WERI-Rb-1 (cell line): ENCODE measurements around the gene TRIP13.

Experiments
- DNase-seq: peaks from one replicate; pipeline ENCODE4 v3.0.0-alpha.2; 2020
- H3K27ac ChIP-seq: fragments of 250-450 bp; sonication (Bioruptor Pico); 2 replicates; pipeline ENCODE4 v1.5.1; 2020; ENCODE audit warnings: mild to moderate bottlenecking, moderate library complexity
- H3K27me3 ChIP-seq: fragments of 250-450 bp; sonication (Bioruptor Pico); 2 replicates; pipeline ENCODE4 v1.5.1; 2021; ENCODE audit warnings: mild to moderate bottlenecking, low read depth, moderate library complexity; ENCODE audit not compliant: insufficient read depth, severe bottlenecking
- H3K36me3 ChIP-seq: fragments of 250-450 bp; sonication (Bioruptor Pico); 2 replicates; pipeline ENCODE4 v1.5.1; 2020; ENCODE audit warnings: mild to moderate bottlenecking, moderate library complexity
- H3K4me3 ChIP-seq: 2 replicates; pipeline ENCODE4 v1.5.1; 2011; ENCODE audit warnings: low read depth, mild to moderate bottlenecking, control low read depth, low read length
- H3K9me3 ChIP-seq: fragments of 250-450 bp; sonication (Bioruptor Pico); 2 replicates; pipeline ENCODE4 v1.5.1; 2021; ENCODE audit warnings: mild to moderate bottlenecking, moderate library complexity; ENCODE audit not compliant: severe bottlenecking
- TF ChIP-seq, protein P1 (sequence below): IDR thresholded peaks from 2 replicates; pipeline ENCODE4 v1.5.1; 2011; ENCODE audit warnings: low read depth, mild to moderate bottlenecking, control low read depth, inconsistent platforms, low read length

Gene TRIP13

DNA sequence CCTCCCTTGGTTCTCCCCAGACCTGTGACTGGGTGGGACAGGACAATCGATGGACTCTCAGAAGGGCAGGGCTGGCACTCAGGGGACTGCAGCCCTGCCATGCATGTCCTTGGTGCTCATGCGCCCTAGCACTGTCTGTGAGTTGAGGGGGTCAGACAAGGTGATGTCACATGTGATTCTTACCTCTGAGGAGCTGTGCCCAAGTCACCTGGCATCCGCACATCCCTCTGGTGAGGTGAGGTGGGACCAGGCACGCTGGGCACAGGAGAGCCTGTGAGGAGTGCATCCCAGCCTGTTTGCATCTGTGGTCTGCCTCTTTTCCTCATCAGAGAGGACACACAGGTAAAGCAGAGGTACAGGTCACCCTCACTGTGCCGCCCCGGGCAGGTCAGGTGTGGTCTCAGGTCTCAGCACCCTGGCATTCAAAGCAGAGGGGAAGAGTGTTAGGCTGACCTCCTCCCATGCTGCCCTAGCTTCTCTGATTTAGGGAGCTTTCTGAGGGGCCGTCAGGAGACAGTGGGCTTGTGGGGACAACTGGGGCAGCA, 14.8 kb downstream of the TRIP13 start:
- TF ChIP-seq, protein P1, sequence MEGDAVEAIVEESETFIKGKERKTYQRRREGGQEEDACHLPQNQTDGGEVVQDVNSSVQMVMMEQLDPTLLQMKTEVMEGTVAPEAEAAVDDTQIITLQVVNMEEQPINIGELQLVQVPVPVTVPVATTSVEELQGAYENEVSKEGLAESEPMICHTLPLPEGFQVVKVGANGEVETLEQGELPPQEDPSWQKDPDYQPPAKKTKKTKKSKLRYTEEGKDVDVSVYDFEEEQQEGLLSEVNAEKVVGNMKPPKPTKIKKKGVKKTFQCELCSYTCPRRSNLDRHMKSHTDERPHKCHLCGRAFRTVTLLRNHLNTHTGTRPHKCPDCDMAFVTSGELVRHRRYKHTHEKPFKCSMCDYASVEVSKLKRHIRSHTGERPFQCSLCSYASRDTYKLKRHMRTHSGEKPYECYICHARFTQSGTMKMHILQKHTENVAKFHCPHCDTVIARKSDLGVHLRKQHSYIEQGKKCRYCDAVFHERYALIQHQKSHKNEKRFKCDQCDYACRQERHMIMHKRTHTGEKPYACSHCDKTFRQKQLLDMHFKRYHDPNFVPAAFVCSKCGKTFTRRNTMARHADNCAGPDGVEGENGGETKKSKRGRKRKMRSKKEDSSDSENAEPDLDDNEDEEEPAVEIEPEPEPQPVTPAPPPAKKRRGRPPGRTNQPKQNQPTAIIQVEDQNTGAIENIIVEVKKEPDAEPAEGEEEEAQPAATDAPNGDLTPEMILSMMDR: no peak
- Histone ChIP-seq H3K27me3 (no peaks in the 10 kb centered on the region), H3K27ac (no peak overlapping the region), H3K9me3 (no peaks in the 10 kb centered on the region), H3K36me3 (peaks cover 65% of the 10 kb centered on the region), H3K4me3 (no peak overlapping the region)
- DNase-seq: no peak

DNA sequence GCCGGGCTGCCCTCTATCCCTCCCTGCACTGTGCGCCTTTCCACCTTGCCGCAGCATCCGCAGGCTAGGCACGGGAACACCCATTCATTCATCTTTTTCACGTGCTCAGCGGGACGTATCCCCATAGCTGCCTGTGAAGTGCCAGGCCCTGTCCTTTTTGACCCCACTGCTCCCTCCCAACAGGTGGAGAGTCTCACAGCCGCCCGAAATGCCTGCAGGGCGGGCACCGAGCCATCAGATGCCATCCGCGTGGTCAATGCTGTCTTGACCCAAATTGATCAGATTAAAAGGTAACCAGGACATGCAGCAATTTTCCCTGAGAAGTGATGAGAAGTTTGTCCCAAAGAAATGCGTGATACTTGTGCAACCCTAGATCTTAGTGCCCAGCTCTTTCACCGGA, 15.5 kb downstream of the TRIP13 start:
- TF ChIP-seq, protein P1: no peak
- Histone ChIP-seq H3K27me3 (no peaks in the 10 kb centered on the region), H3K4me3 (no peak overlapping the region), H3K9me3 (no peaks in the 10 kb centered on the region), H3K27ac (peak overlapping the region; percentile 71), H3K36me3 (peaks cover 63% of the 10 kb centered on the region)
- DNase-seq: no peak

DNA sequence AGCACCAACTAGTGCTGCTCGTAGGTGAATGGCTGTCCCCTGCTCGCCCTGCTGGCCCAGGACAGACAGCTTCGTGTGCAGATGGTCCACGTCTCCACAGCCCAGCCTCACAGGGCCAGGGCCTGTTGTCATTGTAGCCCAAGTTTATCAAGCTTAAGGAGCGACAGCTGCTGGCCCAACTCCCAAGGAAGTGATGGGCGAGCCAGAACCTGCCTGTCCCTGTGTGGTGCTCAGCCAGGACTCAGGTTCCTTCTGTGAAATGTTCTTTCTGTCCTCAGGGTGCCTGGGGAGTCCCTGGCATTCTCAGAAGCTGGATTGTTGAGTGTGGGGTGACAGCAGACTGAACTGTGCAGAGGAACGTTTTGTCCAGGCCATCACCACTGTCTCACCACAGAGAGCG, 16.4 kb downstream of the TRIP13 start:
- H3K27me3 ChIP-seq: no peaks in the 10 kb centered on the region
- peak overlapping the region; percentile 71 for H3K27ac ChIP-seq
- DNase-seq: peak; percentile 89
- H3K4me3 ChIP-seq: no peak overlapping the region
- peaks cover 68% of the 10 kb centered on the region for H3K36me3 ChIP-seq
- TF ChIP-seq, protein P1: no peak
- no peaks in the 10 kb centered on the region for H3K9me3 ChIP-seq

DNA sequence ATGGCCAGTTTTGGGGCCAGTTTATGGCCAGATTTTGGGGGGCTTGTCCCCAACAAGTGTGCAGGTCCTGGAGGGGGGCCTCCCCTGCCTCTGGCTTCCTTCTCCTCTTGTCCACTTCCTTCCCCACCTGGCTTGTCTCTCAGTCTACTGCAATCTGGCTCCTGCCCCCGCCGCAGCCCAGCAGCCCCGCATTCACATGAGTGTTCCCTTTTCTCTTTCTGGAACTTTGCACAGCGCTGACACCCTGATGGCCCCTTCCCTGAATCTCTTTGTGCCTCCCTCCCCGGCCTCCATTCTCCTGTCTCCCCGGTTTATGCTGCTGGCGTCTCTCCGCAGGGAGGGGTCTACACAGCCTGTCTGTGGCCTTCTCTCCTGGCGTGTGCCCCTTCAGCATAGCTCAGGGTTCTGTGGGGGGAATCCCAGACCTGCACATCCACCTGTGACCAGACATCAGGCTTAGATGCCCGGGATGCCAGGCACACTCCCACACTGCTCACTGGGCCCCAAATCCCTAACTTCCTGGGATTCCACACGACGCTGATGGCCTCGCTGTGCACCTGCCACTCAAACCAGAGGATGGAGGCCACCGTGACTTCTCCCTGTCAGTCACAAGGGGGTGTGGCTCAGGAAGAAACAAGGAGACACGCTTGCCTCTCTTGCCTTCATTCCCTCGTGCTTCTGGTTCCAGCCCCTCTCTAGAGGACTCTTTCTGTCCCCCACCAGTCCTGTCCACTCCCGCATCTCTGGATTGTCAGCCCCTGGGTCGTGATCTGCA, 17.5 kb downstream of the TRIP13 start:
- Histone ChIP-seq H3K36me3 (peaks cover 66% of the 10 kb centered on the region), H3K4me3 (no peak overlapping the region), H3K27me3 (no peaks in the 10 kb centered on the region), H3K9me3 (no peaks in the 10 kb centered on the region), H3K27ac (peak overlapping the region; percentile 71)
- DNase-seq: no peak
- TF ChIP-seq, protein P1: no peak

DNA sequence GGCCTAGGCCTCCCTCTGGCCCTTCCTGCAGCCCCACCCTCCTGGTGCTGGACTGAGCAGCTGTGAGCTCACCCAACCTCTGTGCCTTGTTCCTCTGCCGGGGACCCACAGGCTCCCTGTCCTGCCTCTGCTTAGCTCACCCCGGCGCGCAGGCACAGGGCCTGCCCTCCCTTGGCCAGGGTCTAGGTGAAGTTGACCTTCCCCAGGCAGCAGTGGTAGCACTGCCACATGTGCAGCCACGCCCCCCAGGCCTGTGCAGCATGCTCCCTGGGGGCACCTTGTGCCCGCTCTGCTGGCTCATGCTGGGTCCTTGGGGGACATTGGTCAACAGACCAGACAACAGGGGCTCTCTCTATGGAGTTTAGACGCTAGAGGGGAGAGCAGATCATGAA, 18.1 kb downstream of the TRIP13 start:
- no peak for DNase-seq
- TF ChIP-seq, protein P1: no peak
- no peak overlapping the region; the same call in 1 of the 2 replicates for H3K27ac ChIP-seq
- no peaks in the 10 kb centered on the region for H3K27me3 ChIP-seq
- H3K36me3 ChIP-seq: peaks cover 63% of the 10 kb centered on the region
- H3K9me3 ChIP-seq: no peaks in the 10 kb centered on the region
- H3K4me3 ChIP-seq: no peak overlapping the region
